PC-9 (cell line): ENCODE data around the gene BMPR1B.

Experiments used
- CTCF ChIP-seq: fragments of 200-600 bp; sonication (generic); conservative IDR thresholded peaks from 2 replicates; pipeline ENCODE4 v1.6.1; 2017; ENCODE audit warnings: mixed run types, antibody characterized with exemption, mild to moderate bottlenecking, moderate library complexity
- EZH2 ChIP-seq: fragments of 200-600 bp; sonication (generic); IDR thresholded peaks from 2 replicates; pipeline ENCODE4 v1.8.0; 2017; ENCODE audit warnings: antibody characterized with exemption, low read depth

- TF ChIP-seq CTCF (no peak), EZH2 (no peak)
Measured at GRCh38 chr4:94909645-94910044, 151.9 kb downstream of the BMPR1B start.
